Brain microvascular endothelial cell (primary cell): Measurements from ENCODE around the gene FAM241B.

Source experiments
- DNase-seq: peaks from one replicate; pipeline ENCODE4 v3.0.0-alpha.2; 2020
- H3K27ac ChIP-seq: fragments of 250-450 bp; sonication (Bioruptor Pico); 2 replicates; pipeline ENCODE4 v1.5.1; 2020; ENCODE audit warnings: mild to moderate bottlenecking, moderate library complexity
- H3K27me3 ChIP-seq: fragments of 250-450 bp; sonication (Bioruptor Pico); replicated peaks from 2 replicates; pipeline ENCODE4 v1.5.1; 2020; ENCODE audit warnings: mild to moderate bottlenecking
- H3K36me3 ChIP-seq: fragments of 250-450 bp; sonication (Bioruptor Pico); replicated peaks from 2 replicates; pipeline ENCODE4 v1.5.1; 2020; ENCODE audit warnings: mild to moderate bottlenecking
- H3K4me3 ChIP-seq: 2 replicates; pipeline ENCODE4 v1.5.1; 2011; ENCODE audit warnings: low read depth, mild to moderate bottlenecking, control low read depth, low read length, moderate library complexity
- CTCF ChIP-seq: IDR thresholded peaks from 2 replicates; pipeline ENCODE4 v1.5.1; 2011; ENCODE audit warnings: low read depth, mild to moderate bottlenecking, moderate library complexity, low read length, control low read depth, inconsistent platforms; ENCODE audit errors: missing control alignments
- in situ Hi-C: cut with HindIII; loops from 2 replicates; pipeline ENCODE4 v1.10.0; 2017; ENCODE audit warnings: low sequenced_read_pairs, low pct_ligation_motif_present

Gene FAM241B

DNA sequence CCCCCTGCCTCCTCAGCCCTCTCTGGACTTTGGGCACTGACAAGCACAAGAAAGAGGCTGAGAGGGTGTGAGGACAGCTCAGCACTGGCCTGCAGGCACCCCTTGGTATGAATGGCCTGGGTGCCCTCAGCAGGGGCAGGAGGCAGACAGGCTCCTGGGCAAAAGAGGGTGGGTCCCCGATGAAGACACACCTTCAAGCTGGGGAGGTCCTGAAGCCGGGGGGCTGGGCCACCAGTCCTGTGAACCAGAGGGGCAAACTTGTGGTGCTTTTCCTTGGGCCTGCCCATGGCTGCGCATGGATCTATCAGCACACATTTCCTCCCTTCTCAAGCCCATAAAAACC lies 22.8 kb downstream of the FAM241B start:
- no peak for TF ChIP-seq CTCF
- Histone ChIP-seq H3K36me3 (no peaks in the 10 kb centered on the region), H3K4me3 (no peak overlapping the region), H3K27ac (no peak overlapping the region), H3K27me3 (no peaks in the 10 kb centered on the region)
- in situ Hi-C loops = loop anchor here (25.0 kb wide), 1 partner anchor 259 kb away; no protein-coding TSS in a partner anchor
- no peak for DNase-seq

GRCh38 chr10:69653561-69653960 lies 23.5 kb downstream of the FAM241B start:
- H3K4me3 ChIP-seq = no peak overlapping the region

GRCh38 chr10:69655124-69655867 lies 25.2 kb downstream of the FAM241B start:
- in situ Hi-C loops = loop anchor here (25.0 kb wide), 1 partner anchor 257 kb away; no protein-coding TSS in a partner anchor
- Histone ChIP-seq H3K36me3 (no peaks in the 10 kb centered on the region), H3K4me3 (no peak overlapping the region), H3K27ac (no peak overlapping the region), H3K27me3 (no peaks in the 10 kb centered on the region)
- DNase-seq = no peak
- TF ChIP-seq CTCF = no peak

More at GRCh38 chr10:69653561-69653960, 23.5 kb downstream of the FAM241B start:
- in situ Hi-C loops = loop anchor here (25.0 kb wide), 1 partner anchor 259 kb away; no protein-coding TSS in a partner anchor
- DNase-seq = no peak
- Histone ChIP-seq H3K27ac (no peak overlapping the region), H3K36me3 (no peaks in the 10 kb centered on the region), H3K27me3 (no peaks in the 10 kb centered on the region)
- TF ChIP-seq CTCF = no peak

DNA sequence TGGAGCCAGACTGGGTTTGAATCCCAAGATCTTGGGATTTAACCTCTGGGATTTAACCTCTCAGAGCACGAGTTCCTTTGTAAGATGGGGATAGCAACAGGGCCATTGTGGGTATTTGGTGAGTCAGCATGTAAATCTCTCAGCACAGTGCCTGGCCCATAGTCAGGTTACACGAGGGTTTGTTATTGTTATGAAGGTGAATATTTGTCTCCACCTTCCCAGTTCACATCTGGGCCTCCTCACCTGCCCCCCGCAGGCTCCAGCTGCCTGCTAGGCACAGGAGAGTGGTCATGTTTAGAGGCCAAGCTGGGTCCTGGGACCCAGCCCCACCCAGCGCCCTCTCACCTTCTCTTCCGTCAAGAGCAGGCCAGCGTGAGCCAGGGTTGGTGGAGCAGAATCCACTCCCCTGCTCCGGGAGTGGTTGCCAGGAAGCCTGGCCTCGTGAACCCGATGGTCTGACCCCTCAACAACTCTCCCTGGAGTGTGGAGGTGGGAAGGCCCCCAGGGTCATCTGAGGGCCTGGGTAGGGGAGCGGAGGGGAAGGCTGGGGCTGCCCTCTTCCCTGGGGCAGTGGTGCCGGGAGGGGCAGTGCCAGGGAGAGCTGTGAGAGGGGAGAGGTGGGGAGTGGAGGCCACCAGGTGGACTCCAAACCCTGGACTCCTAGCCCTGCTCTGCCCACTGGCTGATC lies 26.0 kb downstream of the FAM241B start:
- no peak for DNase-seq
- in situ Hi-C loops = loop anchor here (25.0 kb wide), 1 partner anchor 256 kb away; no protein-coding TSS in a partner anchor
- H3K27me3 ChIP-seq = no peaks in the 10 kb centered on the region
- no peak for TF ChIP-seq CTCF
- H3K4me3 ChIP-seq = no peak overlapping the region
- H3K36me3 ChIP-seq = no peaks in the 10 kb centered on the region
- H3K27ac ChIP-seq = no peak overlapping the region

DNA sequence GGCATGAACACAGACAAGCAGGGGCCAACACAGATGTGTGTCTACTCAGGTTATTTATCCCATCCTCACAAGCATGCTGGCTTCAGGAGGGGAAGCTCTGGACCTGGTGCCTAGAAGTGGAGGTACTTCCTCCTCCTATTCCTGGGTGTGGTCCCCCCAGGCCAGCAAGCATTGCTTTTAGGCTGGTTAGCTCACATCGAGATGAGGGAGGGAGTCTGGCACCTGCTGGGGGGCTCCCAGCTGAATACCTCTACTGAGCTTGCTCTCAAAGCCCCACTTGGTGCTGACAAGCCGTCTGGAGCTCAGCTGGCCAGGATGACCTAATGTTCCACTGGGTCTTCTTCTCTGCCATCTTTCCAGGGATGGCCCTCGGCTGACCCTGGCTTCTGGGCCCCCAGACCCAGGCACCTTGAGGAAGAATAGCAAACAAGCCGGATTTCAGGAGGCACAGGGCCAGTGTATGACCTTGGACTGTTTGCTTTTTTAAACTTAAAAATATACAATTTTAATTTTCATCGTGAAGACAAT lies 26.8 kb downstream of the FAM241B start:
- Histone ChIP-seq H3K36me3 (no peaks in the 10 kb centered on the region), H3K4me3 (no peak overlapping the region), H3K27me3 (no peaks in the 10 kb centered on the region), H3K27ac (no peak overlapping the region)
- TF ChIP-seq CTCF = no peak
- DNase-seq = no peak
- in situ Hi-C loops = loop anchor here (25.0 kb wide), 1 partner anchor 255 kb away; no protein-coding TSS in a partner anchor
